NCI-H345 (cell line): ENCODE measurements around the gene ARF3.

Experiments used
- DNase-seq: peaks from one replicate; lab custom pipeline; 2025; lab: John Stamatoyannopoulos, UW

The ARF3 gene

DNA sequence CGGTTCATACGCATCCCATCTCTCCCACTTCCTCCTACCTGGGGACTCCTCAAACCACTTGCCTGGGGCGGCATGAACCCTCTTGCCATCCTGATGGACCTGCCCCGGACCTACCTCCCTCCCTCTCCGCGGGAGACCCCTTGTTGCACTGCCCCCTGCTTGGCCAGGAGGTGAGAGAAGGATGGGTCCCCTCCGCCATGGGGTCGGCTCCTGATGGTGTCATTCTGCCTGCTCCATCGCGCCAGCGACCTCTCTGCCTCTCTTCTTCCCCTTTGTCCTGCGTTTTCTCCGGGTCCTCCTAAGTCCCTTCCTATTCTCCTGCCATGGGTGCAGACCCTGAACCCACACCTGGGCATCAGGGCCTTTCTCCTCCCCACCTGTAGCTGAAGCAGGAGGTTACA is 24.5 kb upstream of the ARF3 start:
- no peak for DNase-seq

GRCh38 chr12:48980953-48981756 is 23.9 kb upstream of the ARF3 start:
- DNase-seq, result no peak

DNA sequence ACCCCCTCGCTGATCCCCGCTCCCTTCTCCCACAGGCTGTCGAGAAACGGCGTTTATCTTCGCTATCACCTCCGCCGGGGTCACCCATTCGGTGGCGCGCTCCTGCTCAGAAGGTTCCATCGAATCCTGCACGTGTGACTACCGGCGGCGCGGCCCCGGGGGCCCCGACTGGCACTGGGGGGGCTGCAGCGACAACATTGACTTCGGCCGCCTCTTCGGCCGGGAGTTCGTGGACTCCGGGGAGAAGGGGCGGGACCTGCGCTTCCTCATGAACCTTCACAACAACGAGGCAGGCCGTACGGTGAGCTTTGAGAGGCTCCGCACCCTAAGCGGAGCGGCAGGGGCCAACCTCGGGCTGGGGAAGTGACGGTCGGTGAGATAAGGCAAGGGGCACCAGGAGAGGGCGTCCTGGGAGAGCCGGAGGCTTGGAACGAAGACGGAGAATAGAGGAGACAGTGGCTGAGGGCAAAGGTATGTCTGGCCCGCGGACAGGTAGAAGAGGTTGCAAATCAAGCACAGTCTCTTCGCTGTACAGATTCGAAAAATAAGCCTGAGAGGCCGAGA is 23.2 kb upstream of the ARF3 start:
- DNase-seq, result no peak

- DNase-seq, result no peak
Observed at GRCh38 chr12:48979602-48980388, 22.5 kb upstream of the ARF3 start.

- DNase-seq, result no peak
Observed at GRCh38 chr12:48978741-48979601, 21.7 kb upstream of the ARF3 start.

GRCh38 chr12:48978291-48978740 is 21.0 kb upstream of the ARF3 start, which contains the start of gene WNT1:
Gene WNT1 (plus strand): TSS chr12:48978322. CDS start chr12:48978651, 329 bp downstream.
- no peak for DNase-seq

DNA sequence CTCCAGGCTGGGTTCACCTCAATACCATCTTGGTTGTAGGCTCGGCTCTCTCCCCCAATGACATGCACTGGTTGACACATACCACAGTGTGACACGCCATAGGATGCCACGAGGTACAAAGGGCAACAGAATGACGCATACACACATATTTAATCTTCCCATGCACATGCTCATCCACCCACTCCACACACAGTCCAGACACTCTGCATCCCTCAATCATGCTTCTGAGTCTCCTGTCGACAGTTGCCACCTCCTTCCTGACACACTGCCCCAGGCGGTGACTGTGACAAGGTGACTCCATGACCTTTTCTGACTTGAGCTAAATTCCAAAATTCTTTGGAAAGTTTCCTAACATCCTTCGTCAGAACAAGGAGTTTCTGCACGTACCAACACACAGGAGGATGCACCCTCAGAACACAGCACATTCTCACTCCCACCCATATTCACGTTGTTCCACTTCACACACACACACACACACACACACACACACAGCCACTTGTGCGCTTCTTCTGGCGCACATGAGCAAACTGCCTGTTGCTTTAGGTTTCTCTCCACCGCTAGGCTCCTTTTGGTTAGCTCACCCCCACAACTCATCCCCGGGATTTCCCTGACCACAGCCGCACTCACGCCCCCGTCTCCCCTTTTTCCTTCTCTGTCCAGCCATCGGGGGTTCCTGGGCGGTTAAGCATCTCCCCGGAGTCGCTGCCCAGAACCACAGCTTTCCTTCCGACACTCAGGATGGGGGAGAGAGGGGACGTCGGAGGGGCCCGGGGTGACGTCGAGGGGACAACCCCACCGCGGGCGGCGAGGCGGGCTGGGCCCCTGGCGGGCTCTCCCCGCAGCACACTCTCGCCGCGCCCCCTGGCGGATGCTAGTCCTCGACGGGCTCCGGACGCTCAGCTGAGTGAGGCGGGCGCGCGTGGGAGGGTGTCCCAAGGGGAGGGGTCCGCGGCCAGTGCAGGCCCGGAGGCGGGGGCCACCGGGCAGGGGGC is 20.3 kb upstream of the ARF3 start:
- no peak for DNase-seq

GRCh38 chr12:48973941-48974673 is 16.8 kb upstream of the ARF3 start:
- DNase-seq, result no peak

DNA sequence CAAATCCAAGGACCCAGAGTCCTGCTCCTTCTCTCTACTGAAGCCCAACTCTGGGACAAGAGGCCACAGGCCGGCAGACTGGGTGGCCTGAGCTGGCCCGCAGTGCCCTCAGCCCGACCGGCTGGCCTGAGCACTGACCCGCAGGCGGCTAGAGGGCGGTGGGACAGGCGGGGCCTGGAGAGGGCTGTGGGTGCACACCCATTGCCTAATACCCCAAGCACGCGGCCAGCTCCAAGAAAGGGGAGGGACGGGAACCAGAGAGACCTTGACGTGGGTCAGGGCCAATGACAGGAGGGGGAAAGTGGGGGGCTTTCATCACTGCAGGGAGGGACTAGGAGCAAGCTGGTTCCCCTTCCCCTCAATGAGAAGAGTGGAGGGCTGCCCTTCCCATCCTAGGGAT is 16.2 kb upstream of the ARF3 start:
- DNase-seq, result no peak

DNA sequence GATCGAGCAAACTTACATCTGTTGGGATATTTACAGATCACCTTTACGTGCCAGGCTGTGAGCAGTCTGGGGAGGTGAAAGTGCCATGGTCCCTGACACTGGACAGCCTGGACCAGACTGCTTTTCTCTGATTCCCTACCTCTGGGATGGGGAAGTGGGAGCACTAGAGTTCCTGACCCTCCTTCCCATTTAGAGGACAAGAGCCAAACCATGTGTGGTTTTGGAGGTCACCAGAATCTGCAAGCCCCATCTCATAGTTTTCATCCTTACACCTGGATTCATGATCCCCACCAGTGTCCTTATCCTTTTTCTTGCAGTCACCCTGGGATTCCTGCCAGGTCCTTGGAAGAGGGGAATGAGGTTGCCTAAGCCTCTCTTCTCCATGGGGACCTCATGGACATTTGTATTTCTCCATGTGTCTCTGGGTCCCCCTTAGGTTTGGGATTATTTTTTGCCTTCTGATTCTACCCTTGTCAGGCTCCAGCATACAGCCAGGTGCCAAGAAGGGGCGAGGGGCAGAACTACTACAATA is 15.7 kb upstream of the ARF3 start:
- no peak for DNase-seq

DNA sequence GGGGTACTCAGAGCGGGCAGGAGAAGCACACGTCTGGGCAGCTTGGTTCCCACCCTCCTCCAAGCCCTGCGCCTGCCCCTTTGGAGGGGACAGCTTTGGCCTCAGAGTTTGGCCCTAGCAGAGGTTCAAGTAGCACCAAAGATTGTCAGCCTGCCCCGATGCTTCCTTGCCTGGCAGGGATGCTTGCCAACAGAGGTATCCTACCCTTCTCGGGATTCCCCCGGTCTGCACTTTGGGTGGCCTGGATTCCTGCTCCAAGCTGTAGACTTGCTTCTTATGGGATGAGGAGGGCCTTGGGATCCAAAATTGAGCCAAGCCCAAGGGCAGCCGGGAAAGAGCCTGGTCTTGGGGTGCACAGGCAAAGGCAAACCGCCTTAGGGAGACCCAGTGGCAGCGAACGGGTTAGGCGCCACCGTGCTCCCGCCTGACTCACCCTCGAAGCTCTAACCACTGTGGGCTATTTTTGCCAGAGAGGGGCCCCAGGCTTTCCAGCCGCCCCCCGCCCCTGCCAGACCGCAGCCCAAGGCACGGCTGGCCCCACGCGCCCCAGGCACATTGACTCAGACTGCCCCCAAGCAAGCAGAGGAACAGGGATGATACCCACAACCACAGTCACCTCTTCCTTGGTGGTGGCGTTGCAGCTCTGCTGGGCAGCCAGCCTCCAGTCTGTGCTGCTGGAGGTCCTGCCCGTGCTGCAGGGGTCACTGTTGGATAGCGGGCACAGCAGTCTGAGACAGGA is 15.1 kb upstream of the ARF3 start:
- no peak for DNase-seq

DNA sequence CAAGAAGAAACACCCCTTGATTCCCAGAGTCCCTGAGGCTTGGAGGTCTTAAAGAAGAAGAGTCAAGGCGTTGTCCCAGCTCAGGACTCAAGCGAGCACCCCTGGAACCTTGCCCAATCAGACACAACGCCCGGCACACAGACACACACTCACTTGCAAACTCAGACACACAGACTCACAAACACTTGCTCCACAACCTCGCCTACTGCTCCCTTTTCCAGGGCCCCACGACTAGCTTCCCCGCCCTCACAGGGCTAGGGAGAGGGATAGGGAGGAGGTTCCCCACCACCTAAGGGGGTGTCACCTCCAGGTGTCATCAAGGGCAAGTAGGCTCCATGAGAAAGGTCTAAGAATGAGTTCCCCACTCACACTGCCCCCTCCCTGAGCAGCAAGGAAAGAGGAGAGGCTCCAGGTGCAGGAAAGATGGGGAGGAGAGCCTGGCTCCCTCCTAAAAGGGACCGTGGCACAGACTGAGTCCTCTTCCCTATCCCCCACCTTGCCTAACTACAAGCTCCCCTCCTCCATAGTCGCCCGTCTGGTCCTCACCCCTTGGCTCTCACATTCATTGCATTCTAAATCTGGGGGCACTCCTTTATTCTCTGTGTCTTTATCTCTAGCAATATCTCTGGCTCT is 13.5 kb upstream of the ARF3 start:
- no peak for DNase-seq

- DNase-seq, result no peak
Observed at GRCh38 chr12:48969833-48970701, 12.8 kb upstream of the ARF3 start.

- DNase-seq, result no peak
Observed at GRCh38 chr12:48969160-48969771, 12.0 kb upstream of the ARF3 start.

GRCh38 chr12:48968467-48968866 is 11.2 kb upstream of the ARF3 start:
- DNase-seq, result no peak

- no peak for DNase-seq
Observed at GRCh38 chr12:48967991-48968390, 10.7 kb upstream of the ARF3 start.
